K562 (cell line): ENCODE data around the gene VEGFB. TPM values are rescaled to one million over a fixed set of nuclear protein-coding genes. Genes with fewer than 3 reads are reported as not detected.

ENCODE experiments used
- ATAC-seq: fragments of 200-7000 bp; cut with Tn5 transposase; 3 replicates; pipeline ENCODE4 v1.9.1; 2020; ENCODE audit warnings: moderate library complexity
- BruUV-seq: library from RNA; stranded (reverse); fragments of 400-500 nt; replicated peaks from 2 replicates; lab custom pipeline; 2021; lab: Mats Ljungman, UMichigan
- CTCF ChIA-PET: fragments of 300-600 bp; formaldehyde crosslinking; extraction: SDS; loops from one replicate; lab custom pipeline; 2021; ENCODE audit warnings: low intra/inter-chr PET ratio; lab: Yijun Ruan, JAX
- POLR2A ChIA-PET: fragments of 300-600, 350-650 bp; sonication (Branson Sonifier 250); formaldehyde crosslinking; extraction: SDS; loops from one replicate; lab custom pipeline; 2021; ENCODE audit warnings: antibody characterized with exemption, inconsistent platforms; lab: Yijun Ruan, JAX
- DNase-seq, 4 experiments: peaks; one replicate each; pipeline versions ENCODE4 v3.0.0 to v3.0.0-alpha.2; 2011 to 2018; ENCODE audit warnings: low spot score in 3 of 4, mixed read lengths in 3 of 4; ENCODE audit errors: extremely low read depth in 1 of 4
- FAIRE-seq: peaks from 2 replicates; lab custom pipeline; 2011; peaks lifted over from hg19 to GRCh38; lab: Jason Lieb, UNC
- H2AFZ ChIP-seq: 2 replicates; pipeline ENCODE4 v1.6.0; 2011; ENCODE audit warnings: low read depth, low read length, control low read depth, inconsistent platforms
- H3K27ac ChIP-seq: fragments of 200-600 bp; 3 replicates; pipeline ENCODE4 v1.8.0; 2011; ENCODE audit warnings: low read depth, mild to moderate bottlenecking, control low read depth, inconsistent platforms, low read length, moderate library complexity, mixed read lengths; ENCODE audit errors: extremely low read depth
- H3K27me3 ChIP-seq, 2 experiments: fragments of 300-600 bp in 1 of 2; 2 replicates in 1 of 2; 3 replicates in 1 of 2; pipeline versions ENCODE4 v1.6.0 to v1.8.0; 2011; ENCODE audit warnings: inconsistent platforms in 2 of 2, low read length in 2 of 2, mild to moderate bottlenecking in 1 of 2, mixed read lengths in 1 of 2, moderate library complexity in 1 of 2; ENCODE audit not compliant: control insufficient read depth in 2 of 2, insufficient read depth in 2 of 2
- H3K36me3 ChIP-seq: fragments of 300-600 bp; 3 replicates; pipeline ENCODE4 v1.8.0; 2011; ENCODE audit warnings: mild to moderate bottlenecking, low read length, inconsistent platforms; ENCODE audit not compliant: control insufficient read depth, insufficient read depth
- H3K4me1 ChIP-seq, 2 experiments: fragments of 200-600 bp in 1 of 2; replicated peaks in 1 of 2; 2 replicates in 1 of 2; 3 replicates in 1 of 2; pipeline versions ENCODE4 v1.5.1 to v1.8.0; 2011; ENCODE audit warnings: inconsistent platforms in 2 of 2, low read length in 2 of 2, mild to moderate bottlenecking in 1 of 2, mixed read lengths in 1 of 2, moderate library complexity in 1 of 2; ENCODE audit not compliant: control insufficient read depth in 2 of 2, insufficient read depth in 2 of 2
- H3K4me2 ChIP-seq: 2 replicates; pipeline ENCODE4 v1.6.1; 2011; ENCODE audit warnings: low read length, control low read depth, inconsistent platforms, mixed read lengths; ENCODE audit not compliant: insufficient read depth
- H3K4me3 ChIP-seq: fragments of 200-600 bp; sonication (generic), shearing (Covaris generic); 2 replicates; pipeline ENCODE4 v1.5.1; 2016; ENCODE audit warnings: control low read depth, inconsistent platforms
- H3K79me2 ChIP-seq: fragments of 200-600 bp; 3 replicates; pipeline ENCODE4 v1.8.0; 2011; ENCODE audit warnings: low read length, inconsistent platforms; ENCODE audit not compliant: control insufficient read depth, insufficient read depth
- H3K9ac ChIP-seq, 2 experiments: 2 replicates each; pipeline versions ENCODE4 v1.6.0 to v1.6.1; 2011; ENCODE audit warnings: low read depth in 2 of 2, low read length in 2 of 2, control low read depth in 1 of 2, inconsistent platforms in 1 of 2, mild to moderate bottlenecking in 1 of 2, mixed read lengths in 1 of 2; ENCODE audit not compliant: insufficient read depth in 1 of 2
- H3K9me1 ChIP-seq: one replicate; pipeline ENCODE4 v1.6.0; 2011; ENCODE audit warnings: inconsistent platforms, mild to moderate bottlenecking, low read length, moderate library complexity; ENCODE audit not compliant: control insufficient read depth, insufficient read depth
- H3K9me3 ChIP-seq: replicated peaks from 2 replicates; pipeline ENCODE4 v1.5.1; 2011; ENCODE audit warnings: low read depth, low read length, inconsistent platforms; ENCODE audit not compliant: control insufficient read depth, insufficient read depth
- H4K20me1 ChIP-seq: replicated peaks from 2 replicates; pipeline ENCODE4 v1.6.1; 2011; ENCODE audit warnings: low read length, inconsistent platforms, mixed read lengths; ENCODE audit not compliant: control insufficient read depth, insufficient read depth
- POLR2A ChIP-seq: fragments of 450-650 bp; conservative IDR thresholded peaks from 2 replicates; pipeline ENCODE4 v1.6.1; 2016
- TFAP4 ChIP-seq: sonication (generic); formaldehyde crosslinking; IDR thresholded peaks from 2 replicates; pipeline ENCODE4 v1.8.0; 2022; ENCODE audit warnings: missing genetic modification reagents, mild to moderate bottlenecking, moderate library complexity, borderline replicate concordance
- ZNF121 ChIP-seq: sonication (generic); formaldehyde crosslinking; conservative IDR thresholded peaks from 2 replicates; pipeline ENCODE4 v1.8.0; 2022; ENCODE audit warnings: missing genetic modification reagents
- WGBS: fragments of 100-300 bp; shearing (Covaris generic); methylation state at CpG from one replicate; pipeline ENCODE4 v1.1.6; 2016; ENCODE audit warnings: low coverage, mixed read lengths; ENCODE audit not compliant: insufficient coverage; ENCODE audit errors: missing lambda C conversion rate; 5-methylcytosine and 5-hydroxymethylcytosine counted together
- in situ Hi-C: fragments of 300-500 bp; cut with MboI; formaldehyde crosslinking; loops from 4 replicates; pipeline ENCODE4 v1.15.0; 2018; ENCODE audit warnings: inconsistent platforms, mixed read lengths
- intact Hi-C: fragments of 100-400 bp; cut with micrococcal nuclease; formaldehyde crosslinking; loops from 2 replicates; pipeline ENCODE4 v1.14.2; 2022
- polyA plus RNA-seq, 8 experiments: library from polyadenylated mRNA; depleted of rRNA in 4 of 8; stranded (reverse) in 5 of 8; unstranded in 3 of 8; fragments of >200 nt; fragmentation: Nextera tagmentation in 2 of 8; fragmentation: Illumina TruSeq in 1 of 8; extraction: Ambion mirVana in 2 of 8; extraction: Trizol in 1 of 8; gene quantifications; 2 replicates each; pipeline versions ENCODE4 v1.2.1 to v1.2.3, GENCODE V29; 2011 to 2014; ENCODE audit warnings: inconsistent platforms in 1 of 8, missing spikeins in 1 of 8
- total RNA-seq, 7 experiments: library from RNA; depleted of rRNA in 6 of 7; stranded (reverse); fragments of >200 nt in 6 of 7; fragmentation: Illumina TruSeq in 2 of 7; extraction: Trizol in 2 of 7; gene quantifications; 2 replicates each; pipeline versions ENCODE4 v1.2.1 to v1.2.3, GENCODE V29; 2011 to 2021; ENCODE audit warnings: low replicate concordance in 1 of 7

The VEGFB gene
- total and polyA plus RNA-seq, 9 of the 15 experiments (the other 6 are each of a cell fraction or from before 2014, with no cell fraction given): 11.0 to 83.4 (median 25.7) TPM

GRCh38 chr11:64208796-64209562 is 25.4 kb upstream of the VEGFB start:
- no peaks in the 10 kb centered on the region for H3K27me3 ChIP-seq
- peaks cover 8% of the 10 kb centered on the region for H3K9me1 ChIP-seq
- H3K27ac ChIP-seq: peak overlapping the region; percentile 100
- H2AFZ ChIP-seq: no peak overlapping the region
- no peak for DNase-seq
- no peak for ATAC-seq
- intact Hi-C loops: loop anchor here (5.0 kb wide), 1 partner anchor 148 kb away; the partner anchor contains the start of gene RPS6KA4
- H3K9ac ChIP-seq: peak overlapping the region; percentile 99 to 100
- H3K4me1 ChIP-seq: peaks cover 30 to 61% of the 10 kb centered on the region in 2 experiments
- H3K36me3 ChIP-seq: peaks cover 86% of the 10 kb centered on the region; the same call in 2 of the 3 replicates
- whole genome bisulfite sequencing: 88% methylated on average over 13 of the region's 18 CpGs
- no TSS peak for BruUV-seq
- no peaks in the 10 kb centered on the region for H3K9me3 ChIP-seq
- H3K79me2 ChIP-seq: peaks cover 47% of the 10 kb centered on the region
- no peaks in the 10 kb centered on the region; the same call in 1 of the 2 replicates for H4K20me1 ChIP-seq
- peak overlapping the region; percentile 97 for H3K4me2 ChIP-seq
- no peak for TF ChIP-seq ZNF121
- peak; percentile 16; the same call in 1 of the 2 replicates for TF ChIP-seq POLR2A
- TF ChIP-seq TFAP4: 0 out of 2 replicates have a peak, but pooled peaks have one; percentile 10
- CTCF ChIA-PET: no interaction called here
- in situ Hi-C loops: no loop called here
- POLR2A ChIA-PET: interaction anchor here (0.6 to 7.8 kb wide), 4 partner anchors 9 to 642 kb away, joined by 3 to 77 read pairs (median 43); partner anchors contain the start of genes NUDT22, STIP1 and TRPT1
- FAIRE-seq: no peak
- H3K4me3 ChIP-seq: peak overlapping the region; percentile 77
